Measurements from ENCODE around the gene CAAP1. TPM values are rescaled to one million over a fixed set of nuclear protein-coding genes. Genes with fewer than 3 reads are reported as not detected.

The CAAP1 gene
- total RNA-seq, 1 experiment from 2014 or later = 30.5 TPM

DNA sequence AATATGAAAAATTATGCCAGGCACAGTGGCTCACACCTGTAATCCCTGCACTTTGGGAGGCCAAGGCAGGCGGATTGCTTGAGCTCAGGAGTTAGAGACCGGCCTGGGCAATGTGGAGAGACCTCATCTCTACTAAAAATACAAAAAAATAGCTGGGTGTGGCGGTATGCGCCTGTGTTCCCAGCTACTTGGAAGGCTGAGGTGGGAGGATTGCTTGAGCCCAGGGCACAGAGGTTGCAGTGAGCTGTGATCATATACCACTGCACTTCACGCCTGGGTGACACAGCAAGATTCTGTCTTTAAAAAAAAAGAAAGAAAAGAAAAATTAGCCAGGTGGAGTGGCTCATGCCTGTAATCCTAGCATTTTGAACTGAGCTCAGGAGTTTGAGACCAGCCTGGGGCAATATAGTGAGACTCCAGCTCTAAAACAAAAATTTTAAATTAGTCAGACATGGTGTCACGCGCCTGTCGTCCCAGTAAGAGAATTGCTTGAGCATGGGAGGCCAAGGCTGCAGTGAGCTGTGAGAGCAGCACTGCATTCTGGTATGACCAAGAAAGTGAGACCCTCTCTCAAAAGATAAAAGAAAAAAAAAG, 36.4 kb upstream of the CAAP1 start:
- Mint-ChIP-seq H3K27me3 (ENCODE audit: low read depth) (no peaks in the 10 kb centered on the region), H3K36me3 (ENCODE audit: insufficient read depth in 1 of 3, low read depth in 3 of 3) (peaks cover 18 to 51% (median 41%) of the 10 kb centered on the region in 3 experiments; a peak in 6 of 7 replicates), H3K27ac (0 out of 7 replicates have a peak overlapping the region, but pooled peaks of 2 of the 3 experiments have one; percentile 57 to 68), H3K4me3 (no peak overlapping the region), H3K9me3 (no peaks in the 10 kb centered on the region), H3K4me1 (no peaks in the 10 kb centered on the region)
- Histone ChIP-seq H3K56ac (ENCODE audit: insufficient read length, low read depth, low read length) (no peak overlapping the region), H2BK120ac (ENCODE audit: low read depth, low read length, poor library complexity, severe bottlenecking) (no peak overlapping the region), H4K20me1 (ENCODE audit: control insufficient read depth, insufficient read depth, insufficient read length) (no peaks in the 10 kb centered on the region), H4K8ac (replicated peaks; ENCODE audit: insufficient read length, low read depth, low read length) (no peak overlapping the region), H4K91ac (ENCODE audit: insufficient read length, low read depth, low read length) (no peak overlapping the region), H3K9me3 (ENCODE audit: control insufficient read depth, low read depth, low read length) (no peaks in the 10 kb centered on the region), H4K5ac (ENCODE audit: insufficient read length, low read depth, low read length) (no peak overlapping the region), H3K27ac (ENCODE audit: insufficient read length, low read depth, low read length) (no peak overlapping the region), H3K79me2 (ENCODE audit: insufficient read depth, low read length) (no peaks in the 10 kb centered on the region; the same call in 1 of the 2 replicates), H2BK15ac (ENCODE audit: low read depth, low read length) (no peak overlapping the region), H3K4me1 (ENCODE audit: insufficient read depth, low read length) (no peaks in the 10 kb centered on the region), H2AK5ac (ENCODE audit: insufficient read length, low read length) (no peak overlapping the region), H3K9ac (ENCODE audit: extremely low read depth, insufficient read length, low read length) (no peak overlapping the region), H3K4me2 (ENCODE audit: insufficient read depth, insufficient read length, low read length) (no peak overlapping the region), H2AFZ (ENCODE audit: low read length) (no peak overlapping the region), H2BK12ac (ENCODE audit: insufficient read length, low read depth, low read length) (no peak overlapping the region), H3K79me1 (ENCODE audit: insufficient read depth, low read depth, low read length, poor library complexity, severe bottlenecking) (no peaks in the 10 kb centered on the region), H3K14ac (ENCODE audit: insufficient read depth, low read length) (no peak overlapping the region), H2BK20ac (ENCODE audit: low read depth, low read length, poor library complexity, severe bottlenecking) (no peak overlapping the region), H3K23me2 (ENCODE audit: insufficient read length, low read depth, low read length, poor library complexity, severe bottlenecking) (no peaks in the 10 kb centered on the region), H3K4ac (ENCODE audit: low read depth, low read length) (no peak overlapping the region), H2BK5ac (ENCODE audit: insufficient read length, low read length) (no peak overlapping the region), H3K18ac (ENCODE audit: insufficient read length, low read depth, low read length) (no peak overlapping the region), H3K27me3 (ENCODE audit: insufficient read depth, low read length) (no peaks in the 10 kb centered on the region), H3T11ph (ENCODE audit: low read length) (no peak overlapping the region), H3K23ac (ENCODE audit: insufficient read length, low read depth, low read length) (no peak overlapping the region)
- WGBS (ENCODE audit: extremely low coverage, insufficient read length, low lambda C conversion rate) = no CpG with 5 or more reads among the region's 8 CpGs
- TF ChIP-seq, protein P1, sequence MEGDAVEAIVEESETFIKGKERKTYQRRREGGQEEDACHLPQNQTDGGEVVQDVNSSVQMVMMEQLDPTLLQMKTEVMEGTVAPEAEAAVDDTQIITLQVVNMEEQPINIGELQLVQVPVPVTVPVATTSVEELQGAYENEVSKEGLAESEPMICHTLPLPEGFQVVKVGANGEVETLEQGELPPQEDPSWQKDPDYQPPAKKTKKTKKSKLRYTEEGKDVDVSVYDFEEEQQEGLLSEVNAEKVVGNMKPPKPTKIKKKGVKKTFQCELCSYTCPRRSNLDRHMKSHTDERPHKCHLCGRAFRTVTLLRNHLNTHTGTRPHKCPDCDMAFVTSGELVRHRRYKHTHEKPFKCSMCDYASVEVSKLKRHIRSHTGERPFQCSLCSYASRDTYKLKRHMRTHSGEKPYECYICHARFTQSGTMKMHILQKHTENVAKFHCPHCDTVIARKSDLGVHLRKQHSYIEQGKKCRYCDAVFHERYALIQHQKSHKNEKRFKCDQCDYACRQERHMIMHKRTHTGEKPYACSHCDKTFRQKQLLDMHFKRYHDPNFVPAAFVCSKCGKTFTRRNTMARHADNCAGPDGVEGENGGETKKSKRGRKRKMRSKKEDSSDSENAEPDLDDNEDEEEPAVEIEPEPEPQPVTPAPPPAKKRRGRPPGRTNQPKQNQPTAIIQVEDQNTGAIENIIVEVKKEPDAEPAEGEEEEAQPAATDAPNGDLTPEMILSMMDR (conservative IDR thresholded peaks at IDR 0.05) = no peak
- DNase-seq = no peak
